Spleen (tissue), 11 donors: Measurements from ENCODE around the gene SLC23A1. TPM values are rescaled to one million over a fixed set of nuclear protein-coding genes. Genes with fewer than 3 reads are reported as not detected.
"Not testable (repeated sequence)": the region's sequence is repeated elsewhere in the genome, so short reads cannot be mapped to it uniquely, and the experiment has no call there.

Experiments used
- DNase-seq: peaks from one replicate; pipeline ENCODE4 v3.0.0-alpha.2; 2020
- H3K27ac ChIP-seq, 8 donors: fragments of 200-600 bp; sonication (generic) in 7 of 8; 1 replicate in 4 of 8; 2 replicates in 4 of 8; pipeline versions ENCODE4 v1.5.0 to v1.8.0; 2016 to 2021; ENCODE audit warnings: inconsistent platforms in 4 of 8, mild to moderate bottlenecking in 4 of 8, moderate library complexity in 1 of 8
- H3K27me3 ChIP-seq, 7 donors: fragments of 200-600 bp; sonication (generic) in 6 of 7; replicated peaks in 1 of 7; 1 replicate in 4 of 7; 2 replicates in 3 of 7; pipeline versions ENCODE4 v1.5.0 to v1.8.0; 2016 to 2021; ENCODE audit warnings: inconsistent platforms in 3 of 7, mild to moderate bottlenecking in 1 of 7
- H3K36me3 ChIP-seq, 6 donors: fragments of 200-600 bp; sonication (generic) in 5 of 6; 1 replicate in 4 of 6; 2 replicates in 2 of 6; pipeline versions ENCODE4 v1.5.0 to v1.8.0; 2016 to 2021; ENCODE audit warnings: inconsistent platforms in 2 of 6
- H3K4me1 ChIP-seq, 6 donors: fragments of 200-600 bp; sonication (generic) in 5 of 6; 1 replicate in 3 of 6; 2 replicates in 3 of 6; pipeline versions ENCODE4 v1.5.0 to v1.8.0; 2016 to 2021; ENCODE audit warnings: inconsistent platforms in 3 of 6
- H3K4me3 ChIP-seq, 8 donors: fragments of 200-600 bp; sonication (generic) in 7 of 8; 1 replicate in 4 of 8; 2 replicates in 4 of 8; pipeline versions ENCODE4 v1.5.0 to v1.8.0; 2016 to 2021; ENCODE audit warnings: inconsistent platforms in 4 of 8, mild to moderate bottlenecking in 4 of 8, moderate library complexity in 2 of 8
- H3K9me3 ChIP-seq, 8 donors: fragments of 200-600 bp; sonication (generic) in 7 of 8; 1 replicate in 4 of 8; 2 replicates in 4 of 8; pipeline versions ENCODE4 v1.5.0 to v1.8.0; 2016 to 2021; ENCODE audit warnings: inconsistent platforms in 4 of 8
- CTCF ChIP-seq, 11 experiments: fragments of 200-600 bp in 7 of 11; fragments of 450-650 bp in 4 of 11; sonication (generic) in 4 of 11; IDR thresholded peaks in 8 of 11; conservative IDR thresholded peaks in 3 of 11; 1 replicate in 7 of 11; 2 replicates in 4 of 11; pipeline versions ENCODE4 v1.4.0 to v1.8.0; 2016 to 2021; ENCODE audit warnings: antibody characterized with exemption in 11 of 11, inconsistent platforms in 4 of 11, mild to moderate bottlenecking in 1 of 11
- POLR2A ChIP-seq, 3 donors: fragments of 450-650 bp; IDR thresholded peaks; one replicate each; pipeline ENCODE4 v1.5.1; 2017; ENCODE audit warnings: antibody characterized with exemption in 3 of 3, mild to moderate bottlenecking in 1 of 3
- POLR2AphosphoS5 ChIP-seq, 3 donors: sonication (generic); formaldehyde crosslinking; IDR thresholded peaks; one replicate each; pipeline ENCODE4 v1.5.1; 2017; ENCODE audit warnings: antibody characterized with exemption in 3 of 3
- WGBS, 5 donors: extraction: QIAGEN DNeasy Blood & Tissue Kit in 3 of 5; methylation state at CpG; one replicate each; pipeline versions ENCODE4 v1.1.5 to v1.1.7; 2013 to 2018; 5-methylcytosine and 5-hydroxymethylcytosine counted together
- intact Hi-C: fragments of 100-400 bp; cut with DNase I; formaldehyde crosslinking; loops from one replicate; pipeline ENCODE4 v1.15.0; 2023; ENCODE audit warnings: low total_unique reads
- polyA plus RNA-seq, 3 donors: library from polyadenylated mRNA; stranded (reverse); fragments of 200-250 nt; gene quantifications; one replicate each; pipeline ENCODE4 v1.2.1, GENCODE V29; 2013
- total RNA-seq, 7 donors: library from RNA; depleted of rRNA in 3 of 7; stranded (reverse); fragments of >200 nt in 3 of 7; fragmentation: NEBNext Ultra II Directional in 4 of 7; extraction: Animal tissue kit (Norgen Biotek cat#: 25700) in 4 of 7; gene quantifications; one replicate each; pipeline versions ENCODE4 v1.1.0 to v1.2.1, GENCODE V29; 2016 to 2021
- donor health status: healthy with polysubstance abuse.
- donor health status: DM: no; HTN: no; CAD: no; lungs with moderate emphysema.
- donor health status: DM: no; HTN: no; CAD: no.
- donor health status: Bipolar disorder and iron deficiency.
- donor health status: healthy.
- donor health status: DM: no; HTN: no; CAD: no.
- donor health status: DM: yes; HTN: yes; CAD: no.

SLC23A1 gene
- total and polyA plus RNA-seq, 10 donors: 0.28 to 2.4 (median 1.2) TPM; not detected in 1

DNA sequence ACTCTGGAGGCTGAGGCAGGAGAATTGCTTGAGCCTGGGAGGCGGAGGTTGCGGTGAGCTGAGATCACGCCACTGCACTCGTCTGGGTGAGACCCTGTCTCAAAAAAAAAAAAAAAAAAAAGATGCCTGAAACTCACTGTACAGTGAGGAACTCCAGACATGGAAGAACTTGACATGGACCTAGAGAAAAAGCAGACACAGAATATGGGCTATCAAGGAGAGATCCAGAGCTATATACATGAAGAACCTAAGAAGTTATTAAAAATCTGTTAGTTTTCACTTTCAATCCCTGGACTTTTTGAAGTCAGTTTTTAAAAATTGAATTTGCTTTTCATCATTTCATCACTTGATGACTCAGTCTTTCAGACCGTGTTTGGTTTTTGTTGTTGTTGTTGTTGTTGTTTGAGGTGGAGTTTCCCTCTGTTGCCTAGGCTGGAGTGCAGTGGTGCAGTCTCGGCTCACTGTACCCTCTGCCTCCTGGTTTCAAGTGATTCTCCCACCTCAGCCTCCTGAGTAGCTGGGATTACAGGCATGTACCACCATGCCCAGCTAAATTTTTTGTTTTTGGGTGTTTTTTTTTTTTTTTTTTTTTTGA lies 21.2 kb downstream of the SLC23A1 start:
- WGBS, 5 donors: 84 to 92% (median 84%) methylated on average over 6 of the region's 6 CpGs

GRCh38 chr5:139360384-139360783 lies 22.7 kb downstream of the SLC23A1 start:
- H3K36me3 ChIP-seq: peaks cover 0 to 77% (median 24%) of the 10 kb centered on the region in 6 donors
- WGBS, 5 donors: 93 to 97% (median 94%) methylated on average over 4 of the region's 4 CpGs
- no peaks in the 10 kb centered on the region for H3K9me3 ChIP-seq
- peaks cover 0 to 51% (median 11%) of the 10 kb centered on the region in 6 donors for H3K4me1 ChIP-seq
- intact Hi-C loops: no loop called here
- H3K4me3 ChIP-seq: no peak overlapping the region
- no peaks in the 10 kb centered on the region for H3K27me3 ChIP-seq
- no peak overlapping the region for H3K27ac ChIP-seq
- TF ChIP-seq POLR2A (IDR thresholded peaks at IDR 0.05): no peak
- TF ChIP-seq CTCF (IDR thresholded peaks at IDR 0.05 in 8 of 11, conservative IDR thresholded peaks at IDR 0.05 in 3 of 11): no peak
- no peak for TF ChIP-seq POLR2AphosphoS5 (IDR thresholded peaks at IDR 0.05)
- peak; percentile 42 for DNase-seq

More for the DNA sequence above, 21.2 kb downstream of the SLC23A1 start:
- TF ChIP-seq POLR2A (IDR thresholded peaks at IDR 0.05): no peak
- no peak for TF ChIP-seq POLR2AphosphoS5 (IDR thresholded peaks at IDR 0.05)
- no peak for TF ChIP-seq CTCF (IDR thresholded peaks at IDR 0.05 in 8 of 11, conservative IDR thresholded peaks at IDR 0.05 in 3 of 11)
- Histone ChIP-seq H3K36me3 (peaks cover 0 to 81% (median 39%) of the 10 kb centered on the region in 6 donors), H3K9me3 (no peaks in the 10 kb centered on the region), H3K4me3 (no peak overlapping the region), H3K27ac (no peak overlapping the region), H3K4me1 (peaks cover 0 to 40% (median 11%) of the 10 kb centered on the region in 6 donors), H3K27me3 (no peaks in the 10 kb centered on the region)
- peak; percentile 3 for DNase-seq
- intact Hi-C loops: no loop called here

DNA sequence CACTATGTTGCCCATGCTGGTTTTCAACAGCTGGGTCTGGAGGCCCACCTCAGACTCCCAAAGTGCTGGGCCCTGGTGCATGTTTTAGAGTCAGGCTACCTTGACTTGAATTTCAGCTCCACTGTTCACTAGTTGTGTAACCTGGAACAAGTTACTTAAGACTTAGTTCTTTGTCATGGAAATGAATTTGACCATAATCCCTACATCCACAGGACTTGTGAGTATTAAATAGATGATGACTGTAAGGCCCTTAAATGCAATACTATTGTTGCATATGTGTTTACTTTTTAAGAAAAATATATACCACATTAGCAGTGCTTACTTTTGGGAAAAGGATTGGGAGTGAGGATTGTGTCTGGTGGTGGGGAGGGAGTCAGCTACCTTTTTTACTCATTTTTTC lies 25.0 kb downstream of the SLC23A1 start:
- TF ChIP-seq POLR2A (IDR thresholded peaks at IDR 0.05): no peak
- TF ChIP-seq POLR2AphosphoS5 (IDR thresholded peaks at IDR 0.05): no peak
- no peak for TF ChIP-seq CTCF (IDR thresholded peaks at IDR 0.05 in 8 of 11, conservative IDR thresholded peaks at IDR 0.05 in 3 of 11)
- Histone ChIP-seq H3K4me1 (peaks cover 0 to 58% (median 13%) of the 10 kb centered on the region in 6 donors), H3K27me3 (no peaks in the 10 kb centered on the region), H3K9me3 (no peaks in the 10 kb centered on the region), H3K4me3 (no peak overlapping the region), H3K27ac (no peak overlapping the region), H3K36me3 (peaks cover 0 to 74% (median 8%) of the 10 kb centered on the region in 6 donors)
- DNase-seq: no peak
- intact Hi-C loops: no loop called here

- intact Hi-C loops: not testable (repeated sequence)
- peaks cover 0 to 72% (median 6%) of the 10 kb centered on the region in 6 donors for H3K36me3 ChIP-seq
- 92 to 97% (median 95%) methylated on average over 8 of the region's 8 CpGs for WGBS, 5 donors
These were observed 27.2 kb downstream of the SLC23A1 start for GRCh38 chr5:139355900-139356299.

More at GRCh38 chr5:139355900-139356299, 27.2 kb downstream of the SLC23A1 start:
- peaks cover 0 to 68% (median 14%) of the 10 kb centered on the region in 6 donors for H3K4me1 ChIP-seq
- not testable (repeated sequence) for H3K4me3 ChIP-seq, DNase-seq, H3K27me3 ChIP-seq, H3K27ac ChIP-seq, H3K9me3 ChIP-seq
